NCI-H226 (cell line): Measurements from ENCODE around the gene COA5.
A peak's percentile ranks its signal among the peaks of the same experiment; 100 is the strongest.
"Not testable (repeated sequence)": the region's sequence is repeated elsewhere in the genome, so short reads cannot be mapped to it uniquely, and the experiment has no call there.

Experiments
- DNase-seq: peaks from one replicate; pipeline ENCODE4 v3.0.0-alpha.2; 2015

Gene COA5

GRCh38 chr2:98605076-98605475, 3.2 kb downstream of the COA5 start:
- no peak for DNase-seq

GRCh38 chr2:98604547-98604946, 3.8 kb downstream of the COA5 start:
- no peak for DNase-seq

- peak; percentile 10 for DNase-seq
Measured at GRCh38 chr2:98601532-98602132, 6.7 kb downstream of the COA5 start.

GRCh38 chr2:98598781-98599428, 9.4 kb downstream of the COA5 start:
- no peak for DNase-seq

- not testable (repeated sequence) for DNase-seq
Measured at GRCh38 chr2:98594665-98595064, 13.6 kb downstream of the COA5 start.

- DNase-seq = no peak
Measured at GRCh38 chr2:98592565-98592964, 15.7 kb downstream of the COA5 start.

- no peak for DNase-seq
Measured at GRCh38 chr2:98589489-98589888, 18.8 kb downstream of the COA5 start.

- DNase-seq = no peak
Measured at GRCh38 chr2:98588880-98589431, 19.4 kb downstream of the COA5 start.

- DNase-seq = no peak
Measured at GRCh38 chr2:98586551-98587140, 21.7 kb downstream of the COA5 start.

- no peak for DNase-seq
Measured at GRCh38 chr2:98585386-98585785, 22.9 kb downstream of the COA5 start.

- no peak for DNase-seq
Measured at GRCh38 chr2:98583816-98584618, 24.3 kb downstream of the COA5 start.

- no peak for DNase-seq
Measured at GRCh38 chr2:98583276-98583675, 25.0 kb downstream of the COA5 start.

- DNase-seq = no peak
Measured at GRCh38 chr2:98582523-98582922, 25.8 kb downstream of the COA5 start.

- DNase-seq = no peak
Measured at GRCh38 chr2:98580656-98581284, 27.5 kb downstream of the COA5 start.

GRCh38 chr2:98579926-98580325, 28.4 kb downstream of the COA5 start:
- DNase-seq = no peak

- no peak for DNase-seq
Measured at GRCh38 chr2:98578231-98578630, 30.1 kb downstream of the COA5 start.

GRCh38 chr2:98577313-98577712, 31.0 kb downstream of the COA5 start:
- no peak for DNase-seq

- DNase-seq = no peak
Measured at GRCh38 chr2:98576666-98577312, 31.5 kb downstream of the COA5 start.

GRCh38 chr2:98573426-98573825, 34.9 kb downstream of the COA5 start:
- DNase-seq = no peak

GRCh38 chr2:98572676-98573075, 35.6 kb downstream of the COA5 start:
- no peak for DNase-seq

- no peak for DNase-seq
Measured at GRCh38 chr2:98572211-98572610, 36.1 kb downstream of the COA5 start.

- no peak for DNase-seq
Measured at GRCh38 chr2:98571796-98572195, 36.5 kb downstream of the COA5 start.
